DMS153 treated with DMSO at 0.1 percent for 48 hours (cell line): ENCODE data around the gene TNFRSF13B.
"Not testable (repeated sequence)": the region's sequence is repeated elsewhere in the genome, so short reads cannot be mapped to it uniquely, and the experiment has no call there.

Experiments used
- DNase-seq: peaks from one replicate; lab custom pipeline; 2025; ENCODE audit not compliant: unreplicated experiment; lab: John Stamatoyannopoulos, UW

Gene TNFRSF13B

DNA sequence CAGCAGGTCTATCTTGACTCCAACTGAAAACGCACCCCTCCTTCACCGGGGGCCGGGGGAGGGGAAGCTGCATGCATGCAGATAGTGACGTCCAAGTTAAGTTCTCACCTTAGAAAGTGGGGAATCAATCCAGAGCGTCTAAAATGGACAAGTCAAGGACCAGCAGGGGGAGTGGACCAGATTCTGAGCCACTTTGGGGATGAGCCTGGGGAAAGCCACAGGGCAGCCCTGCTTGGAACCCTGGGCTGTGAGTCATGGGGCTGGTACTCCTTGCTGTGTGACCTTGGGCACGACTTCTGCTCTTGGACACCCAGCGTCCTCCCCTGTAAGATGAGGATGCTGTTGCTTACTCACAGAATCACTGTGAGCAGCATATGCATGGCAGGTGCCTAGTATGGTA, 9.1 kb downstream of the TNFRSF13B start:
- no peak for DNase-seq

- no peak for DNase-seq
These were observed 10.1 kb downstream of the TNFRSF13B start for GRCh38 chr17:16961792-16962191.

- not testable (repeated sequence) for DNase-seq
These were observed 10.9 kb downstream of the TNFRSF13B start for GRCh38 chr17:16961022-16961421.

GRCh38 chr17:16955011-16955410, 16.9 kb downstream of the TNFRSF13B start:
- not testable (repeated sequence) for DNase-seq

DNA sequence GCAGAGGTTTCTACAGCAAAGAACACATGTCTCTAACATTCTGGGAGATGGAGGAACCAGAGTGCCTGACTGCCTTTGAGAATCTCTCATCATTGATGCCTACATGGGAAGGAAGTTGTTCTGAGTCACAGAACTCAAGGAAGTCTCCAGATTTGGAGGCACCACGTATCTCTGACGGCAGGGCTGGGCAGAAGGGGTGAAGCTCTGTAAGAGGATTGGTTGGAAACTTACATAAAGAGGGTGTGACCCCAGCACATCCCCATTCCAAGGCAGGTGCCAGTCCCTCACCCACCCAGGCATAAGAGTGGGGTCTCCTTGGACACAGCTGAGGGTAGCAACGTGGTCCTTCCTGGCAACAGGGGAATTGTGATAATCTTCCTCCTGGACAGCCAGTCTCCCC, 17.4 kb downstream of the TNFRSF13B start:
- no peak for DNase-seq

GRCh38 chr17:16953841-16954240, 18.1 kb downstream of the TNFRSF13B start:
- no peak for DNase-seq

DNA sequence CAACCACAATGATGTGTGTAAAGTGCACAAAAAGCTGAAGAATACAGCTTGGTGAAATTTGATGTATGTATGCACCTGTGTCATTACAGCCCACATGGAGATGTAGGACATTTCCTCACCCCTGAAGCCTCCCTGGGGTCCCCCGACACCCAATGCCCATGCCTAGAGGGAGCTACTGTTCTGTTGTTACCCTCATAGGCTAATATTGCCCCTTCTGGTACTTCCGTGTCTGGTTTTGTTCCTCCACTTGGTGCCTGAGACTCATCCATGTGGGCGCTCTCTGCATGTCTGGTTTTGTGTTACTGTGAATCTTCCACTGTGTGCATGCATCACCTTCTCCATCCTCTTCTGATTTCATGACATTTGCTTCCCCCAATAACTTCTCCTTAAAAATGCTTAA, 18.6 kb downstream of the TNFRSF13B start:
- no peak for DNase-seq

DNA sequence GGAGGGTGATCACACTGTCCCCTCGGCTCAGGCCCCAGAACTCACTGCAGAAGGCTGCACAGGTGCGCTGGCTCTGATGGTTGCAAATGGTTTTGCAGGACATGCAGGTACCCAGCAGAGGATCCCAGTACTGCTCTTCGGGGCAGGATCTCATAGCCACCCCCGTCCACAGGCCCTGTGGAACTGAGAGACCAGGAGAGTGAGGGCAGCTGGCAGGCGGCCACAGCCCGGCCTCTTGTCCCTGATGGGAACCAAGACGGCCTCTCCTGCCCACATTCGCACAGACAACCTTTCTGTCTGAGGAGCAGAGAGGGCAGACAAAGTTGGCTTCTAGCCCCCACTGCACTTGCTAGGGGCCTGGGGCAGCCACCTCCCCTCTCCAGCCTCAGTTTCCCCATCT, 19.5 kb downstream of the TNFRSF13B start:
- no peak for DNase-seq

- DNase-seq, result no peak
These were observed 21.4 kb downstream of the TNFRSF13B start for GRCh38 chr17:16950488-16950887.

GRCh38 chr17:16948587-16949376, 23.1 kb downstream of the TNFRSF13B start:
- no peak for DNase-seq

DNA sequence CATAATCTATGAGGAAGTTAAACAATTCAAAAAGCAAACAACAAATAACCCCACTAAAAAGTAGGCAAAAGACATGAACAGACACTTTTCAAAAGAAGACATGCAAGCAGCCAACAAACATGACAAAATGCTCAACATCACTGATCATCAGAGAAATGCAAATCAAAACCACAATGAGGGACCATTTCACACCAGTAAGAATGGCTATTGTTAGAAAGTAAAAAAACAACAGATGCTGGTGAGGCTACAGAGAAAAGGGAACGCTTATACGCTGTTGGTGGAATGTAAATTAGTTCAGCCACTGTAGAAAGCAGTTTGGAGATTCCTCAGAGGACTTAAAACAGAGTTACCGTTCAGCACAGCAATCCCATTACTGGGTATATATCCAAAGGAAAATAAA, 24.4 kb downstream of the TNFRSF13B start:
- no peak for DNase-seq

DNA sequence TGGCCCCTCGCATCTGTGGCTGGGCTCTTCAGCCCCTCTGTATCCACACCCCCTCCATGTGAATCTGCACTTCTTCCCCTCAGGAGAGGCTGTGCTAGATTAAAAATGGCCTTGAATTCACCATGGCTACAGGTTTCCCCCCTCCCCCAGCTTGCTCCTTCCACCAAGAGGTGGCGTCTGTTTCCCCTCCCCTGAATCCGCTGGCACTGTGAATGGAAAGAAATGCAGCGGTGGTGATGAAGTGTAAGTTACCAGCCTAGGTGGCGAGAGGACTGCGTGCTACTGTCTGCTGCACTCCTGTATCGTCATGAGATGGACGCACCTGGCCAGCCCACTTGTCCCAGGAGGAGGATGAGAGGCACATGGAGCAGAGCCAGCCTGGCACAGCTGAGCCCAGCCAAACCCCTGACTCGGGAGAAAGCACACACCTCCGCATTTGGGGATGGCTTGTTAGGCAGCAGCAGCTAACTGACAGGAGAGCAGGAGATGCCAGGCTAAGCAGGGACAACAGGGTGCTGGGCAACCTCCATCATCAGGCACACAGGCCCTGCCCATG, 26.2 kb downstream of the TNFRSF13B start:
- DNase-seq, result no peak

DNA sequence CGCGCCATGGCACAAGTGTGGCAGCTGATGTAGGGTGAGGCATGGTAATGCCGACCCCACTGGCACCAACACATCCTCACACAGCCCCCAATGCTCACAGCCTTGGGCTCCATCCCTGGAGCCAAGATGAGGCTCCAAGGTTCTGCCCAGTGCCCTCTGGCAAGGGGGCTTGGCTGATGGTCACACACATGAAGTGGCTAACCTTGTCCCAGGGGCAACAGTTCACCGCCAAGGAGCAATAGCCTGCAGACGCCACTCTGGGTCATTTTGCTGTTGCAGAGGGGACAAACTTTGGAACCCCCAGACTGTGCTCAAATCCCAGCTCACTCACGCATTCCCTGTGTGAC, 26.8 kb downstream of the TNFRSF13B start:
- no peak for DNase-seq

DNA sequence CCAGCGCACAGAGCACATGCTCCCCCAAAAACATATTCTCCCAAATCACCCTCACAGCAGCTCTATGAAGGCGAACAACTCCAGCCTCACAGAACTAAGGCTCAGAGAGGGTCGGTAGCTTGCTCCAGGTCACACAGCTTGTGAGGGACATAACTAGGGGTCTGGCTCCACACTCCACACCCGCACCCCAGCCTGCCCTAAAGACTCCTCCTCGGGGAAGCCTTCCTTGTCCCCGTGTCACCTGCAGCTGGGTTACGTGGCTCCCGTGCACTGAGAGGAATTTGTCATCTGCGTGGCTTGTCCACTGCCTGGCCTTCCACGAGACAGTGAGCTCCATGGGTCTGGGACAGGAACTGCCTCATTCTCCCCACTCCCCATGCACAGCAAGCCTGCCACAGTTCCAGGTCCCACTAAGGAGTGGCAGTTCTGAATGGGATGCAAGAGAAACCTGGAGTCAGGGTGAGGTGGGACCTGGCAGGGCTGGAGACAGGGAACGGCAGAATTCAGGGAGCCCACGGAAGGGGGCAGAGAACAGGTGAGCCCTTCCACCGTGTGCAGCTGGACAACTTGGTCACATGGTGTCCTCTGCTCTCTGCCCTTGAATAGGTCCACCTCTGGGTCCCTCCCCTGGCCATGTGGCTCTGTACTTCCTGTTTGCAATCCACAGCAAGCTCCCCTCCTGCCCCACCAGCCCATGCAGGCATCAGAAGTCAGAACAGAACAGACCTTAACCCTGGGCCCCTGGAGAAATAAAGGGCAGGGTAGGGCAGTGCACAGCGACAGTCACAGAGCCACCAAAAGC, 27.4 kb downstream of the TNFRSF13B start:
- DNase-seq, result no peak

GRCh38 chr17:16943541-16944333, 28.2 kb downstream of the TNFRSF13B start:
- no peak for DNase-seq

DNA sequence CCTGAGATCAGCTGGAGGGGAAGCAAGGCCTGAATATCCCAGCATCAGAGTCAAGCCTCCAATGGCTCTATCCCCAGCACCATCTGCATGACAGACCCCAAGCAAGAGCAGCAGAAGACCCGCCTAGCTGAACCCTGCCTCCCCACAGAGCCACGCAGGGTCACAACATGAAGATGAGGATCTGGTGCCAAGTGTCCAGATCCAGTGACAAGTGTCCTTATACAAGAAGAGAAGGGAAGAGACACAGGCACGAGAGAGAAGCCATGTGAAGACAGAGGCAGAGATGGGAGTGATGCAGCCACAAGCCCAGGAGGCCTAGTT, 28.9 kb downstream of the TNFRSF13B start:
- no peak for DNase-seq

DNA sequence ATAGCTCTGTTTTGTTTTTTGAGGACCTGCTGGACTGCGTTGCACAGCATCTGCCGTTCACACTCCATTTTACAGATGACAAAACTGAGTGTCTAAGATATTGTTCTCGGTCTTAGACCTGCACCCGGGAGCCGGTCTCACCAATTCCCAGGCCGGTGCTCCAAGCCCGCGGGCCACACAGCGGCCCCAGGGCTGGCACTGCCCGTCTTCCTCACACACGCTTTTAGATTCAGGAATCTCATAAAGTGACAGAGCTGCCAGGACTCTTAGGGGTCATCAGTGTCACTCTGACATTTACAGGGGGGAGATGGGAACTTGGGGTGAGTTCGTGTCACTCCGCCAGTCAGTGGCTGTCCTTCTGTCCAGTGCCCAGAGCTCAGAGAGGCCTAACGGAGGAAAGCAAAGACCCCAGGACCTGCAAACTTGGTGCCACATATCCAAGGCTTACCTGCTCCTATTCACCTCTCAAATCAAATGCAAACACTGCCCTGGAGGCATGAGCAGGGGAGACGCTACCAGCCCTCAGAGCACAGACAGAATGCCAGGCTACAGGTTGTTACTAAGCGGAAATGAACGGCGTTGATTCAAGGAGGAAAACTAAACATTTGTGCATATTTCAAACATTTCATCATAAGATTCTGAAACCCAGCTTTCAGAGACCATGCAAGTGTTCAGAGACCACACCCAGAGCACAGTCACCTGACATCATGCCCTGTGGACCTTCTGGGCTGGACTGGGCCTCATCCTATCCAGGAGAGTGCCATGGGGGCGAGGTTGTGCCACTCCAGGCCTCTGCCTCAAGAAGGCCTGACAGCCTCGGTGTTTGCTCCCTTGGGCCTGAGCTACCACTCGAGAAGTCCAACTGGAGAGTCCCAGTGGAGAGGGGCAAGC, 29.5 kb downstream of the TNFRSF13B start:
- DNase-seq, result no peak

- DNase-seq, result no peak
These were observed 30.6 kb downstream of the TNFRSF13B start for GRCh38 chr17:16941072-16942036.

DNA sequence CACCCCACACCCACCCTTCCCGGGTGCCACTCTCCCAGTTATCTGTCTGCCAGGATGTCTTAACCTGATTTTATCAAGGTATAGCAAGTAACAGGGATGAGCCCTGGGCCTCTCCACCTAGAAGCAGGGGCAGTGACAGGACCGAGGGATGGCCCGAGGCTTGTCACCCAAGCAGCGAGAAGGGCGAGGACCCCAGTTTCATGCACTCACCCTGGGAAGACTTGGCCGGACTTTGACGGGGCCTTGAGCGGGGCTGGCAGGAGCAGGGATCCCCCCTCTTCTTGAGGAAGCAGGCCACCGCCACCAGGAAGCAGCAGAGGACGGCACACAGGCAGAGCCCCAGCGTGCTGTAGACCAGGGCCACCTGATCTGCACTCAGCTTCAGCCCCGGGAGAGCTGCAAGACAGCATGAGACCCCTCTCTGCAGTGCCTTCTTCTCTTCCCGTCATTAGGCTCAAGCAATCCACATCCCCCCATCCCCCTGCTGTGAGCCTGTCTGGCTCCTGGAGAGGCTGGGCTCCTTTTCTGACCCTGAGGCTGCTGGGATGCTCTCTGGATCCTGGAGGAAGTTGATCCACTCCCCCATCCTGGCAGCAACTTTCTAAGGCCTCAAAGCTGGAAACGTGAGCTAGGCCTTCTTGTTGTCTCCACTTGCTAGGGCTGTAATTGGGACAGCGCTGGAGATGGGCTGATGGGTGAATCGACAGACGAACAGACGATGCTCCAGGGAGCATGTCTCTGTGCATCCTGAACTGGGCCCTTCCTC, 31.6 kb downstream of the TNFRSF13B start:
- DNase-seq, result no peak
